IMR-90 (cell line): ENCODE measurements around the gene PPP1R9B. TPM values are rescaled to one million over a fixed set of nuclear protein-coding genes. Genes with fewer than 3 reads are reported as not detected.

Source experiments
- ATAC-seq: fragments of 200-7000 bp; cut with Tn5 transposase; 2 replicates; pipeline ENCODE4 v1.9.1; 2020; ENCODE audit warnings: low read depth, mild to moderate bottlenecking, moderate library complexity
- BruUV-seq: library from RNA; stranded (reverse); fragments of 400-500 nt; replicated peaks from 2 replicates; lab custom pipeline; 2021; lab: Mats Ljungman, UMichigan
- CTCF ChIA-PET: fragments of 300-600 bp; formaldehyde crosslinking; extraction: SDS; loops from one replicate; lab custom pipeline; 2021; ENCODE audit warnings: antibody characterized with exemption; lab: Yijun Ruan, JAX
- POLR2A ChIA-PET: fragments of 300-600 bp; sonication (Branson Sonifier 250); formaldehyde crosslinking; loops from one replicate; lab custom pipeline; 2022; ENCODE audit warnings: antibody characterized with exemption; ENCODE audit not compliant: unreplicated experiment; lab: Charles Lee
- DNase-seq: peaks from one replicate; pipeline ENCODE4 v3.0.0; 2013
- H2AFZ ChIP-seq: replicated peaks from 2 replicates; pipeline ENCODE3; 2013; ENCODE audit warnings: low read length, mild to moderate bottlenecking; ENCODE audit not compliant: poor library complexity
- H2AK5ac ChIP-seq: 2 replicates; pipeline ENCODE4 v1.6.1; 2013; ENCODE audit warnings: low read depth, low read length, inconsistent platforms
- H2AK9ac ChIP-seq: replicated peaks from 2 replicates; pipeline ENCODE3; 2013; ENCODE audit warnings: mild to moderate bottlenecking, low read depth, low read length, moderate library complexity; ENCODE audit not compliant: poor library complexity
- H2BK120ac ChIP-seq: 2 replicates; pipeline ENCODE4 v1.6.1; 2013; ENCODE audit warnings: low read depth, low read length, inconsistent platforms
- H2BK15ac ChIP-seq: 3 replicates; pipeline ENCODE4 v1.6.1; 2013; ENCODE audit warnings: low read depth, low read length, inconsistent platforms
- H2BK20ac ChIP-seq: 2 replicates; pipeline ENCODE4 v1.6.1; 2013; ENCODE audit warnings: low read depth, mild to moderate bottlenecking, inconsistent platforms, low read length, moderate library complexity
- H2BK5ac ChIP-seq: 2 replicates; pipeline ENCODE4 v1.6.1; 2013; ENCODE audit warnings: mild to moderate bottlenecking, low read depth, low read length, inconsistent platforms; ENCODE audit not compliant: poor library complexity, severe bottlenecking
- H3K14ac ChIP-seq: replicated peaks from 2 replicates; pipeline ENCODE4 v1.6.1; 2013; ENCODE audit warnings: low read depth, low read length, inconsistent platforms
- H3K18ac ChIP-seq: 2 replicates; pipeline ENCODE4 v1.6.1; 2013; ENCODE audit warnings: low read depth, low read length, control low read depth
- H3K23ac ChIP-seq: 2 replicates; pipeline ENCODE4 v1.6.1; 2013; ENCODE audit warnings: low read depth, low read length, inconsistent platforms
- H3K27ac ChIP-seq: 2 replicates; pipeline ENCODE4 v1.5.1; 2013; ENCODE audit warnings: mild to moderate bottlenecking, control low read depth, low read length; ENCODE audit not compliant: insufficient read depth
- H3K27me3 ChIP-seq: 2 replicates; pipeline ENCODE4 v1.6.1; 2013; ENCODE audit warnings: low read length; ENCODE audit not compliant: control insufficient read depth, insufficient read depth
- H3K36me3 ChIP-seq: 2 replicates; pipeline ENCODE4 v1.6.1; 2013; ENCODE audit warnings: low read length, mixed read lengths; ENCODE audit not compliant: control insufficient read depth, insufficient read depth
- H3K4ac ChIP-seq: 2 replicates; pipeline ENCODE4 v1.6.1; 2013; ENCODE audit warnings: low read depth, low read length, inconsistent platforms
- H3K4me1 ChIP-seq: 2 replicates; pipeline ENCODE4 v1.6.1; 2013; ENCODE audit warnings: low read length, mixed read lengths; ENCODE audit not compliant: control insufficient read depth, insufficient read depth
- H3K4me2 ChIP-seq: 2 replicates; pipeline ENCODE4 v1.6.1; 2013; ENCODE audit warnings: low read depth, mild to moderate bottlenecking, control low read depth, low read length, moderate library complexity
- H3K4me3 ChIP-seq: 2 replicates; pipeline ENCODE4 v1.5.1; 2013; ENCODE audit warnings: low read depth, mild to moderate bottlenecking, control low read depth, low read length, moderate library complexity; ENCODE audit not compliant: insufficient read depth
- H3K56ac ChIP-seq: 2 replicates; pipeline ENCODE4 v1.6.1; 2013; ENCODE audit warnings: low read length, inconsistent platforms; ENCODE audit not compliant: insufficient read depth; ENCODE audit errors: extremely low read depth
- H3K79me1 ChIP-seq, 2 experiments: 2 replicates each; pipeline ENCODE4 v1.6.1; 2013; ENCODE audit warnings: low read length in 2 of 2, inconsistent platforms in 1 of 2, low read depth in 1 of 2
- H3K9ac ChIP-seq: 2 replicates; pipeline ENCODE4 v1.6.1; 2013; ENCODE audit warnings: low read depth, low read length, control low read depth
- H3K9me1 ChIP-seq: 2 replicates; pipeline ENCODE4 v1.6.1; 2013; ENCODE audit warnings: low read length, inconsistent platforms; ENCODE audit not compliant: insufficient read depth
- H3K9me3 ChIP-seq: 2 replicates; pipeline ENCODE4 v1.6.1; 2013; ENCODE audit warnings: low read length; ENCODE audit not compliant: control insufficient read depth, insufficient read depth
- H4K20me1 ChIP-seq: 2 replicates; pipeline ENCODE4 v1.6.1; 2013; ENCODE audit warnings: low read length, inconsistent platforms; ENCODE audit not compliant: insufficient read depth
- H4K5ac ChIP-seq: 2 replicates; pipeline ENCODE4 v1.6.1; 2013; ENCODE audit warnings: mild to moderate bottlenecking, low read depth, low read length, control low read depth
- H4K8ac ChIP-seq, 2 experiments: 2 replicates each; pipeline ENCODE4 v1.6.1; 2013; ENCODE audit warnings: low read depth in 2 of 2, low read length in 2 of 2, control low read depth in 1 of 2, inconsistent platforms in 1 of 2
- H4K91ac ChIP-seq: 2 replicates; pipeline ENCODE4 v1.6.1; 2013; ENCODE audit warnings: low read depth, low read length, inconsistent platforms; ENCODE audit not compliant: insufficient read depth
- BHLHE40 ChIP-seq: fragments of 150-350 bp; IDR thresholded peaks from 2 replicates; pipeline ENCODE4 v1.6.1; 2016; ENCODE audit warnings: mild to moderate bottlenecking, low read depth, low read length
- MXI1 ChIP-seq: IDR thresholded peaks from 2 replicates; pipeline ENCODE4 v1.6.1; 2012; ENCODE audit warnings: low read depth, mild to moderate bottlenecking, low read length, moderate library complexity, borderline replicate concordance
- POLR2A ChIP-seq: IDR thresholded peaks from 2 replicates; pipeline ENCODE4 v1.6.1; 2012; ENCODE audit warnings: mild to moderate bottlenecking, low read depth, low read length
- RCOR1 ChIP-seq: IDR thresholded peaks from 2 replicates; pipeline ENCODE4 v1.6.1; 2012; ENCODE audit warnings: mild to moderate bottlenecking, low read length, improper control_type of control experiment; ENCODE audit not compliant: insufficient replicate concordance
- USF2 ChIP-seq: fragments of 150-350 bp; IDR thresholded peaks from 2 replicates; pipeline ENCODE4 v1.6.1; 2017; ENCODE audit warnings: mild to moderate bottlenecking, antibody characterized with exemption, low read length, low read depth
- WGBS, 2 experiments: methylation state at CpG; one replicate each; pipeline versions ENCODE4 v1.1.5 to v1.1.7; 2013; ENCODE audit warnings: missing lambda C conversion rate in 2 of 2; ENCODE audit not compliant: insufficient read length in 1 of 2; ENCODE audit errors: extremely low coverage in 2 of 2; 5-methylcytosine and 5-hydroxymethylcytosine counted together
- dilution Hi-C: fragments of 300-500 bp; cut with HindIII; formaldehyde crosslinking; loops from one replicate; pipeline ENCODE4 v1.14.3; 2018; ENCODE audit warnings: low sequenced_read_pairs; ENCODE audit not compliant: unreplicated experiment
- in situ Hi-C: fragments of 300-500 bp; cut with MboI; formaldehyde crosslinking; loops from 3 replicates; pipeline ENCODE4 v1.14.3; 2019; ENCODE audit warnings: low sequenced_read_pairs, inconsistent platforms, mixed read lengths
- intact Hi-C: fragments of 100-400 bp; cut with micrococcal nuclease; formaldehyde crosslinking; loops from 2 replicates; pipeline ENCODE4 v1.10.0; 2022
- polyA plus RNA-seq, 3 experiments: library from polyadenylated mRNA; depleted of rRNA; stranded (reverse); fragments of >200 nt; gene quantifications; 2 replicates each; pipeline ENCODE4 v1.2.3, GENCODE V29; 2012; ENCODE audit warnings: low replicate concordance in 1 of 3
- total RNA-seq: library from RNA; depleted of rRNA; stranded (reverse); fragments of >200 nt; gene quantifications from 2 replicates; pipeline ENCODE4 v1.2.3, GENCODE V29; 2012

The PPP1R9B gene
- total and polyA plus RNA-seq, 2 of the 4 experiments (the other 2 are of a cell fraction), result 23.0 to 28.0 TPM

DNA sequence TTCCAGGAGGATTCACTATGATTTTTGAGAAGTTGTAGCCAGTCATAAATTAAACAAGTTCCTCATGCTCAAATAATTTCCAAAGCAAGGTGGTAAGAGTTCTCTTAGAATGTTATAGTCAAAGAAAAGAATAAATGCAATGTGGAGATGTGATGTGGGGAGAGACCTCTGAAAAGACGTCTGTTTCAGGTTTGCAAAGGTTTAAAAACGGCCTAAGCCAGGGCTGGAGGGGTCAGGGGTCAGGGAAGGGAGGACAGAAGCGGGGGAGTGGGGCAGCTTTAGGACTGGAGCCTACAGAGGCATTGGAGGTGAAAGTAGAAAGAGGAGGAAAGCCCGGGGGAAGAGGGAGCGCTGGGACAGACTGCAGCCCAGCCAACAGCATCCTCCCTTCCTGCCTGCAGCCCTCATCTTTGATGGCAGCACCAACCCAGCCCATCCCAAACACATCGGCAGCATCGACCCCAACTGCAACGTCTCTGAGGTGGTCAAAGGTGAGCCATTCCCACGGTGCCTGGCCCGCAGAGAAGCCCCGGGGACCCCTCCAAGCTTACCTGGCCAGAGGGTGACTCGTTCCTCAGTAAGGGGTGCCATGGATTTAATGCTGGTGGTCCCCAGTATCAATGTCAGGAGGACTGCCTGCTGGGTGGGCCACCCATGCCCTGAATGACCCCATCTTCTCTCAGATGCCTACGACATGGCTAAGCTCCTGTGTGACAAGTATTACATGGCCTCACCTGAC lies 43.9 kb downstream of the PPP1R9B start:
- Histone ChIP-seq H2AK5ac (no peak overlapping the region), H3K56ac (no peak overlapping the region), H2BK5ac (no peak overlapping the region), H3K36me3 (peaks cover 28% of the 10 kb centered on the region; the same call in 1 of the 2 replicates), H3K18ac (no peak overlapping the region), H3K9me1 (peaks cover 6% of the 10 kb centered on the region), H3K4ac (no peak overlapping the region), H3K4me1 (peaks cover 6% of the 10 kb centered on the region), H4K20me1 (no peaks in the 10 kb centered on the region), H2BK15ac (no peak overlapping the region), H4K8ac (no peak overlapping the region), H3K9me3 (no peaks in the 10 kb centered on the region), H4K5ac (no peak overlapping the region), H4K91ac (no peak overlapping the region), H3K4me3 (no peak overlapping the region), H3K79me1 (no peaks in the 10 kb centered on the region; a peak in 1 of 4 replicates), H3K4me2 (no peak overlapping the region), H3K27me3 (no peaks in the 10 kb centered on the region), H2AFZ (no peak overlapping the region), H3K9ac (no peak overlapping the region), H3K14ac (no peak overlapping the region), H3K23ac (no peak overlapping the region), H2AK9ac (no peak overlapping the region), H3K27ac (no peak overlapping the region), H2BK120ac (no peak overlapping the region), H2BK20ac (no peak overlapping the region)
- intact Hi-C loops, result no loop called here
- CTCF ChIA-PET, result no interaction called here
- DNase-seq (no peak), ATAC-seq (no peak)
- POLR2A ChIA-PET, result no interaction called here
- dilution Hi-C loops, result no loop called here
- no TSS peak for BruUV-seq
- 60% methylated on average over 4 of the region's 13 CpGs; no CpG with 5 or more reads in 1 of the 2 experiments for WGBS, 2 experiments
- no peak for TF ChIP-seq POLR2A
- TF ChIP-seq MXI1, result no peak
- no peak for TF ChIP-seq RCOR1
- TF ChIP-seq BHLHE40, result no peak
- no peak for TF ChIP-seq USF2
- in situ Hi-C loops, result no loop called here
